ENCODE data around the gene CP.

The CP gene

GRCh38 chr3:149252272-149252671, 30.6 kb upstream of the CP start:
- Histone ChIP-seq H2BK5ac (ENCODE audit: low read length) (no peak overlapping the region), H2BK15ac (ENCODE audit: low read length) (no peak overlapping the region), H3K9me3 (replicated peaks in 1 of 2; ENCODE audit: control insufficient read depth in 2 of 2, insufficient read depth in 1 of 2, low read depth in 1 of 2, low read length in 2 of 2) (no peaks in the 10 kb centered on the region), H2AK5ac (ENCODE audit: low read depth, low read length) (no peak overlapping the region), H3K9ac (ENCODE audit: low read depth, low read length, poor library complexity) (no peak overlapping the region), H2AFZ (ENCODE audit: low read length) (no peak overlapping the region), H3K4me2 (ENCODE audit: insufficient read depth, low read length, poor library complexity, severe bottlenecking) (no peak overlapping the region), H3K14ac (ENCODE audit: low read length) (no peak overlapping the region), H3K23ac (ENCODE audit: low read depth, low read length, poor library complexity) (no peak overlapping the region), H3K4ac (ENCODE audit: low read length) (no peak overlapping the region), H2BK120ac (ENCODE audit: low read depth, low read length) (no peak overlapping the region), H4K91ac (ENCODE audit: low read depth, low read length, poor library complexity) (no peak overlapping the region), H3K18ac (ENCODE audit: low read length) (no peak overlapping the region), H3K27ac (replicated peaks; ENCODE audit: low read length) (no peak overlapping the region), H3K4me1 (ENCODE audit: control insufficient read depth in 2 of 2, insufficient read depth in 1 of 2, low read depth in 1 of 2, low read length in 2 of 2) (peaks cover 2 to 8% of the 10 kb centered on the region in 2 donors), H3K36me3 (replicated peaks in 1 of 2; ENCODE audit: control insufficient read depth in 2 of 2, insufficient read depth in 2 of 2, low read length in 2 of 2) (no peaks in the 10 kb centered on the region), H4K8ac (ENCODE audit: low read depth, low read length) (no peak overlapping the region), H2BK12ac (ENCODE audit: low read length) (no peak overlapping the region), H3K4me3 (ENCODE audit: low read length in 2 of 2) (no peak overlapping the region), H3K79me1 (ENCODE audit: low read depth, low read length) (no peaks in the 10 kb centered on the region), H3K27me3 (ENCODE audit: control insufficient read depth in 3 of 3, insufficient read depth in 3 of 3, low read depth in 1 of 3, low read length in 3 of 3) (no peaks in the 10 kb centered on the region)
- no peak for DNase-seq (ENCODE audit: low spot score)
- WGBS, 2 donors (ENCODE audit: extremely low coverage in 2 of 2, insufficient read length in 2 of 2, insufficient replicate concordance in 1 of 2) = no CpG with 5 or more reads among the region's 2 CpGs

GRCh38 chr3:149251186-149251585, 29.6 kb upstream of the CP start:
- no peaks in the 10 kb centered on the region for H3K79me1 ChIP-seq (ENCODE audit: low read depth, low read length)
- H3K4me1 ChIP-seq (ENCODE audit: control insufficient read depth in 2 of 2, insufficient read depth in 1 of 2, low read depth in 1 of 2, low read length in 2 of 2) = peaks cover 2 to 8% of the 10 kb centered on the region in 2 donors
- no peak overlapping the region for H3K23ac ChIP-seq (ENCODE audit: low read depth, low read length, poor library complexity)
- no peak overlapping the region for H2BK12ac ChIP-seq (ENCODE audit: low read length)
- no peak overlapping the region for H4K91ac ChIP-seq (ENCODE audit: low read depth, low read length, poor library complexity)
- no CpG with 5 or more reads among the region's 3 CpGs for WGBS, 2 donors (ENCODE audit: extremely low coverage in 2 of 2, insufficient read length in 2 of 2, insufficient replicate concordance in 1 of 2)
- no peak overlapping the region for H2BK15ac ChIP-seq (ENCODE audit: low read length)
- no peak overlapping the region for H2BK120ac ChIP-seq (ENCODE audit: low read depth, low read length)
- H3K9me3 ChIP-seq (replicated peaks in 1 of 2; ENCODE audit: control insufficient read depth in 2 of 2, insufficient read depth in 1 of 2, low read depth in 1 of 2, low read length in 2 of 2) = no peaks in the 10 kb centered on the region
- H3K4ac ChIP-seq (ENCODE audit: low read length) = no peak overlapping the region
- no peaks in the 10 kb centered on the region for H3K27me3 ChIP-seq (ENCODE audit: control insufficient read depth in 3 of 3, insufficient read depth in 3 of 3, low read depth in 1 of 3, low read length in 3 of 3)
- no peak overlapping the region for H3K14ac ChIP-seq (ENCODE audit: low read length)
- no peaks in the 10 kb centered on the region for H3K36me3 ChIP-seq (replicated peaks in 1 of 2; ENCODE audit: control insufficient read depth in 2 of 2, insufficient read depth in 2 of 2, low read length in 2 of 2)
- H3K9ac ChIP-seq (ENCODE audit: low read depth, low read length, poor library complexity) = no peak overlapping the region
- H3K4me3 ChIP-seq (ENCODE audit: low read length in 2 of 2) = no peak overlapping the region
- H3K18ac ChIP-seq (ENCODE audit: low read length) = no peak overlapping the region
- no peak overlapping the region for H2AK5ac ChIP-seq (ENCODE audit: low read depth, low read length)
- no peak overlapping the region for H2BK5ac ChIP-seq (ENCODE audit: low read length)
- no peak for DNase-seq (ENCODE audit: low spot score)
- no peak overlapping the region for H3K27ac ChIP-seq (replicated peaks; ENCODE audit: low read length)
- H3K4me2 ChIP-seq (ENCODE audit: insufficient read depth, low read length, poor library complexity, severe bottlenecking) = no peak overlapping the region
- H4K8ac ChIP-seq (ENCODE audit: low read depth, low read length) = no peak overlapping the region
- H2AFZ ChIP-seq (ENCODE audit: low read length) = no peak overlapping the region

- Histone ChIP-seq H3K4me2 (ENCODE audit: insufficient read depth, low read length, poor library complexity, severe bottlenecking) (no peak overlapping the region), H2BK15ac (ENCODE audit: low read length) (no peak overlapping the region), H3K36me3 (replicated peaks in 1 of 2; ENCODE audit: control insufficient read depth in 2 of 2, insufficient read depth in 2 of 2, low read length in 2 of 2) (no peaks in the 10 kb centered on the region), H3K18ac (ENCODE audit: low read length) (no peak overlapping the region), H3K27ac (replicated peaks; ENCODE audit: low read length) (no peak overlapping the region), H3K14ac (ENCODE audit: low read length) (no peak overlapping the region), H4K8ac (ENCODE audit: low read depth, low read length) (no peak overlapping the region), H2BK120ac (ENCODE audit: low read depth, low read length) (no peak overlapping the region), H4K91ac (ENCODE audit: low read depth, low read length, poor library complexity) (no peak overlapping the region), H3K9ac (ENCODE audit: low read depth, low read length, poor library complexity) (no peak overlapping the region), H2AFZ (ENCODE audit: low read length) (peak overlapping the region; percentile 84), H2BK12ac (ENCODE audit: low read length) (no peak overlapping the region), H2BK5ac (ENCODE audit: low read length) (no peak overlapping the region), H3K4me3 (ENCODE audit: low read length in 2 of 2) (no peak overlapping the region), H3K4me1 (ENCODE audit: control insufficient read depth in 2 of 2, insufficient read depth in 1 of 2, low read depth in 1 of 2, low read length in 2 of 2) (peaks cover 2 to 8% of the 10 kb centered on the region in 2 donors), H3K27me3 (ENCODE audit: control insufficient read depth in 3 of 3, insufficient read depth in 3 of 3, low read depth in 1 of 3, low read length in 3 of 3) (no peaks in the 10 kb centered on the region), H3K79me1 (ENCODE audit: low read depth, low read length) (no peaks in the 10 kb centered on the region), H3K4ac (ENCODE audit: low read length) (no peak overlapping the region), H2AK5ac (ENCODE audit: low read depth, low read length) (no peak overlapping the region), H3K9me3 (replicated peaks in 1 of 2; ENCODE audit: control insufficient read depth in 2 of 2, insufficient read depth in 1 of 2, low read depth in 1 of 2, low read length in 2 of 2) (no peaks in the 10 kb centered on the region), H3K23ac (ENCODE audit: low read depth, low read length, poor library complexity) (no peak overlapping the region)
- no peak for DNase-seq (ENCODE audit: low spot score)
- WGBS, 2 donors (ENCODE audit: extremely low coverage in 2 of 2, insufficient read length in 2 of 2, insufficient replicate concordance in 1 of 2) = no CpG with 5 or more reads among the region's 5 CpGs
Measured at GRCh38 chr3:149247929-149248691, 26.5 kb upstream of the CP start.

- Histone ChIP-seq H3K27me3 (ENCODE audit: control insufficient read depth in 3 of 3, insufficient read depth in 3 of 3, low read depth in 1 of 3, low read length in 3 of 3) (no peaks in the 10 kb centered on the region), H4K91ac (ENCODE audit: low read depth, low read length, poor library complexity) (no peak overlapping the region), H3K9ac (ENCODE audit: low read depth, low read length, poor library complexity) (no peak overlapping the region), H2AFZ (ENCODE audit: low read length) (no peak overlapping the region), H3K9me3 (replicated peaks in 1 of 2; ENCODE audit: control insufficient read depth in 2 of 2, insufficient read depth in 1 of 2, low read depth in 1 of 2, low read length in 2 of 2) (no peaks in the 10 kb centered on the region), H3K23ac (ENCODE audit: low read depth, low read length, poor library complexity) (no peak overlapping the region), H4K8ac (ENCODE audit: low read depth, low read length) (no peak overlapping the region), H3K18ac (ENCODE audit: low read length) (no peak overlapping the region), H2BK12ac (ENCODE audit: low read length) (no peak overlapping the region), H2BK120ac (ENCODE audit: low read depth, low read length) (no peak overlapping the region), H3K27ac (replicated peaks; ENCODE audit: low read length) (no peak overlapping the region), H3K14ac (ENCODE audit: low read length) (no peak overlapping the region), H3K4me2 (ENCODE audit: insufficient read depth, low read length, poor library complexity, severe bottlenecking) (no peak overlapping the region), H3K79me1 (ENCODE audit: low read depth, low read length) (no peaks in the 10 kb centered on the region), H3K4me1 (ENCODE audit: control insufficient read depth in 2 of 2, insufficient read depth in 1 of 2, low read depth in 1 of 2, low read length in 2 of 2) (peaks cover 2 to 8% of the 10 kb centered on the region in 2 donors), H3K4me3 (ENCODE audit: low read length in 2 of 2) (no peak overlapping the region), H3K36me3 (replicated peaks in 1 of 2; ENCODE audit: control insufficient read depth in 2 of 2, insufficient read depth in 2 of 2, low read length in 2 of 2) (no peaks in the 10 kb centered on the region), H2BK5ac (ENCODE audit: low read length) (no peak overlapping the region), H3K4ac (ENCODE audit: low read length) (no peak overlapping the region), H2AK5ac (ENCODE audit: low read depth, low read length) (no peak overlapping the region), H2BK15ac (ENCODE audit: low read length) (no peak overlapping the region)
- no peak for DNase-seq (ENCODE audit: low spot score)
- no CpG with 5 or more reads among the region's 6 CpGs for WGBS, 2 donors (ENCODE audit: extremely low coverage in 2 of 2, insufficient read length in 2 of 2, insufficient replicate concordance in 1 of 2)
Measured at GRCh38 chr3:149247008-149247710, 25.5 kb upstream of the CP start.
